Neuronal stem cell (in vitro differentiated cells): ENCODE data around the gene MT1HL1.

ENCODE experiments used
- DNase-seq: peaks from one replicate; pipeline ENCODE4 v3.0.0-alpha.2; 2013; ENCODE audit warnings: low spot score
- H2AFZ ChIP-seq: one replicate; pipeline ENCODE4 v1.6.1; 2013; ENCODE audit warnings: mild to moderate bottlenecking, low read length, inconsistent platforms
- H2AK5ac ChIP-seq: 2 replicates; pipeline ENCODE4 v1.6.1; 2013; ENCODE audit warnings: low read depth, mild to moderate bottlenecking, inconsistent platforms, low read length, moderate library complexity, mixed read lengths
- H2BK120ac ChIP-seq: 2 replicates; pipeline ENCODE4 v1.6.1; 2013; ENCODE audit warnings: low read depth, mild to moderate bottlenecking, inconsistent platforms, low read length, moderate library complexity, mixed read lengths
- H2BK12ac ChIP-seq: one replicate; pipeline ENCODE4 v1.6.1; 2013; ENCODE audit warnings: low read length, inconsistent platforms
- H2BK15ac ChIP-seq: 2 replicates; pipeline ENCODE4 v1.6.1; 2013; ENCODE audit warnings: mild to moderate bottlenecking, low read length, inconsistent platforms, mixed read lengths
- H2BK5ac ChIP-seq: one replicate; pipeline ENCODE4 v1.6.1; 2013; ENCODE audit warnings: inconsistent platforms, mild to moderate bottlenecking, low read length, moderate library complexity
- H3K14ac ChIP-seq: one replicate; pipeline ENCODE4 v1.6.1; 2013; ENCODE audit warnings: low read length, inconsistent platforms
- H3K18ac ChIP-seq: 2 replicates; pipeline ENCODE4 v1.6.1; 2013; ENCODE audit warnings: low read length, inconsistent platforms
- H3K23ac ChIP-seq: 2 replicates; pipeline ENCODE4 v1.6.1; 2013; ENCODE audit warnings: low read depth, mild to moderate bottlenecking, mixed read lengths, low read length, inconsistent platforms; ENCODE audit not compliant: poor library complexity
- H3K27ac ChIP-seq: replicated peaks from 3 replicates; pipeline ENCODE4 v1.5.1; 2013; ENCODE audit warnings: low read length, inconsistent platforms
- H3K27me3 ChIP-seq, 3 experiments: 2 replicates each; pipeline ENCODE4 v1.6.1; 2013; ENCODE audit warnings: low read length in 3 of 3, mild to moderate bottlenecking in 2 of 3, inconsistent platforms in 1 of 3, low read depth in 1 of 3, mixed read lengths in 1 of 3, moderate library complexity in 1 of 3; ENCODE audit not compliant: control insufficient read depth in 3 of 3, insufficient read depth in 3 of 3
- H3K36me3 ChIP-seq, 2 donors: replicated peaks in 1 of 2; 2 replicates each; pipeline ENCODE4 v1.6.1; 2013; ENCODE audit warnings: low read length in 2 of 2; ENCODE audit not compliant: control insufficient read depth in 2 of 2, insufficient read depth in 2 of 2
- H3K4ac ChIP-seq: 2 replicates; pipeline ENCODE4 v1.6.1; 2013; ENCODE audit warnings: inconsistent platforms, mild to moderate bottlenecking, low read length, moderate library complexity
- H3K4me1 ChIP-seq, 2 donors: 1 replicate in 1 of 2; 2 replicates in 1 of 2; pipeline ENCODE4 v1.6.1; 2013; ENCODE audit warnings: low read length in 2 of 2, low read depth in 1 of 2; ENCODE audit not compliant: control insufficient read depth in 2 of 2, insufficient read depth in 1 of 2
- H3K4me2 ChIP-seq: one replicate; pipeline ENCODE4 v1.6.1; 2013; ENCODE audit warnings: mild to moderate bottlenecking, low read length, inconsistent platforms; ENCODE audit not compliant: insufficient read depth, poor library complexity, severe bottlenecking
- H3K4me3 ChIP-seq, 2 donors: 2 replicates each; pipeline ENCODE4 v1.5.1; 2013; ENCODE audit warnings: low read length in 2 of 2, mild to moderate bottlenecking in 2 of 2, inconsistent platforms in 1 of 2, moderate library complexity in 1 of 2
- H3K79me1 ChIP-seq: one replicate; pipeline ENCODE4 v1.6.1; 2013; ENCODE audit warnings: low read depth, mild to moderate bottlenecking, inconsistent platforms, low read length, moderate library complexity
- H3K9ac ChIP-seq: one replicate; pipeline ENCODE4 v1.6.1; 2013; ENCODE audit warnings: mild to moderate bottlenecking, low read depth, low read length, inconsistent platforms; ENCODE audit not compliant: poor library complexity
- H3K9me3 ChIP-seq, 2 donors: replicated peaks in 1 of 2; 2 replicates each; pipeline versions ENCODE3 to v1.6.1; 2013; ENCODE audit warnings: low read length in 2 of 2, mild to moderate bottlenecking in 2 of 2, inconsistent platforms in 1 of 2, low read depth in 1 of 2, mixed read lengths in 1 of 2, moderate library complexity in 1 of 2; ENCODE audit not compliant: control insufficient read depth in 2 of 2, insufficient read depth in 1 of 2
- H4K8ac ChIP-seq: one replicate; pipeline ENCODE4 v1.6.1; 2013; ENCODE audit warnings: low read depth, mild to moderate bottlenecking, inconsistent platforms, low read length, moderate library complexity
- H4K91ac ChIP-seq: one replicate; pipeline ENCODE4 v1.6.1; 2013; ENCODE audit warnings: low read length, low read depth, mild to moderate bottlenecking, inconsistent platforms; ENCODE audit not compliant: poor library complexity
- WGBS, 2 donors: extraction: QIAGEN DNeasy Blood & Tissue Kit; methylation state at CpG; one replicate each; pipeline ENCODE4 v1.1.7; 2013; ENCODE audit warnings: missing lambda C conversion rate in 2 of 2, mixed read lengths in 1 of 2; ENCODE audit not compliant: insufficient read length in 2 of 2, insufficient replicate concordance in 1 of 2; ENCODE audit errors: extremely low coverage in 2 of 2; 5-methylcytosine and 5-hydroxymethylcytosine counted together

MT1HL1 gene

DNA sequence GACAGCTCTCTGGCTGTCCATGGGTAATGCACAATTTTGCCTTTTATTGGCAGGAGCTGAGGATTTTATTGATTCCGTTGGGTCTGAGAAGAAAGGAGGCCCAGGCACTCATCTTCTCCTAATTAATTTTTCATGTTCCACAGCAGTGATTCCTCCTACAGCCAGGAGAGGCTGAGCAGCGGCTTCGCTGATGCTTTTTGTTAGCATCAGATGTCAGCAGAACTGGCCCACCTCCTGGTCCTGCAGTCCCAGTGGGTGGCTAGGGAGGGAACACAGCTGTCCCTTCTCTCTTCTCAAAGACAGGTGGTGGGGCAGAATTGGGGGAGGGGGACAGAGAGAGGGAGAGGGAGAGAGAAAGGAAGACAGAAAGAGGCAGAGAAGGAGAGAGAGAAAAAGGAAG, 5.7 kb downstream of the MT1HL1 start:
- H2BK120ac ChIP-seq: no peak overlapping the region
- H3K4me3 ChIP-seq: no peak overlapping the region
- no CpG with 5 or more reads among the region's 3 CpGs for WGBS, 2 donors
- no peaks in the 10 kb centered on the region for H3K36me3 ChIP-seq
- H2BK15ac ChIP-seq: no peak overlapping the region
- H3K27ac ChIP-seq: no peak overlapping the region
- no peaks in the 10 kb centered on the region for H3K79me1 ChIP-seq
- H3K9ac ChIP-seq: no peak overlapping the region
- H3K4me1 ChIP-seq: peaks cover 0 to 6% of the 10 kb centered on the region in 2 donors
- no peak overlapping the region for H3K4ac ChIP-seq
- H3K4me2 ChIP-seq: no peak overlapping the region
- no peak overlapping the region for H4K91ac ChIP-seq
- no peak for DNase-seq
- H3K23ac ChIP-seq: no peak overlapping the region
- no peak overlapping the region for H3K18ac ChIP-seq
- no peaks in the 10 kb centered on the region for H3K27me3 ChIP-seq
- no peak overlapping the region for H2BK5ac ChIP-seq
- H2AK5ac ChIP-seq: no peak overlapping the region
- H2BK12ac ChIP-seq: no peak overlapping the region
- no peak overlapping the region for H4K8ac ChIP-seq
- H2AFZ ChIP-seq: no peak overlapping the region
- H3K14ac ChIP-seq: no peak overlapping the region
- peaks cover 0 to 1% of the 10 kb centered on the region in 2 donors for H3K9me3 ChIP-seq

DNA sequence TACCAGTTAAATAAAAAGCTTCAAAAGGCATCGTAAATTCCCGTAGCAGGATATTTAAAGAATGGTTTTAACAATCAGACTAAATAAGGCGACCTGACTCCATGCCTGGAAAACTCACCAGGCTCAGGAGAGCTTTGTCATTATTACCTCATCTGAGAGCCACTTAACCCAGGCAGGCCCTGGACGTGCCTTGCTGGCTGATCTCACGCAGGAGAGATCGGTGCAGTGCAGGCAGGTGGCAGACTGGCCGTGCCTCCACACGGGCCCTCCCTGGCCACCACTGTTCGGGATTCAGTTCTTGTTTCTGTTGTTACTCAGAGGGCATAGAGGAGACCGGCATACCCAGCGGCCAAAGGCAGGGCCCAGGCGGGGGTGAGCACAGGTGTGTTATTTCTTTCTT, 6.4 kb downstream of the MT1HL1 start:
- Histone ChIP-seq H2BK15ac (no peak overlapping the region), H2AFZ (no peak overlapping the region), H3K4me2 (no peak overlapping the region), H3K27me3 (no peaks in the 10 kb centered on the region), H2BK5ac (no peak overlapping the region), H3K4me1 (peaks cover 0 to 6% of the 10 kb centered on the region in 2 donors), H2BK120ac (no peak overlapping the region), H3K23ac (no peak overlapping the region), H2BK12ac (no peak overlapping the region), H3K36me3 (no peaks in the 10 kb centered on the region), H2AK5ac (no peak overlapping the region), H4K91ac (no peak overlapping the region), H3K14ac (no peak overlapping the region), H3K27ac (no peak overlapping the region), H3K18ac (no peak overlapping the region), H3K79me1 (no peaks in the 10 kb centered on the region), H3K4me3 (no peak overlapping the region), H3K9me3 (peaks cover 0 to 1% of the 10 kb centered on the region in 2 donors), H3K4ac (no peak overlapping the region), H4K8ac (no peak overlapping the region), H3K9ac (no peak overlapping the region)
- DNase-seq: no peak
- no CpG with 5 or more reads among the region's 12 CpGs for WGBS, 2 donors

DNA sequence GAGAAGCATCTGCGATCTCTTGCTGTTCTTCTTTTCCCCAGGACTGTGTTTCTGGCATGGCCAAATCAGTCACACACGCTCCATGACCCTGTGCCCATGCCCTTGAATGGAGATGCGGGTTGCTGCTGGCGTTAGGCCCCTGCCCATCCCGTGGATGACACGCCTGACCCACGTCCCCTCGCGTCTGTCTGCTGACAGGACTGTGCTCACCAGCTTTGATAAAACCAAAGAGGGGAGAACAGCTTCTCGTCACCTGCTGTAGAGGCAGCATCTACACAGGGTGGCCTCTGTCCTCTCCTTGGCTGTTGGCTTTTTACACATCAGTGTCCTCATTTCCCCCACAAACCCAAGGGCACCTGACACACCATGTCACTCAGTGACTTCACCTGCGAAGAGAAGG, 6.9 kb downstream of the MT1HL1 start:
- no CpG with 5 or more reads among the region's 11 CpGs for WGBS, 2 donors
- Histone ChIP-seq H2BK5ac (no peak overlapping the region), H3K27me3 (no peaks in the 10 kb centered on the region), H2BK12ac (no peak overlapping the region), H3K4me3 (no peak overlapping the region), H3K9me3 (peaks cover 0 to under 1% of the 10 kb centered on the region in 2 donors), H2AK5ac (peak overlapping the region; percentile 35), H2BK15ac (no peak overlapping the region), H3K18ac (peak overlapping the region; percentile 80), H3K23ac (no peak overlapping the region), H4K8ac (no peak overlapping the region), H4K91ac (no peak overlapping the region), H3K36me3 (no peaks in the 10 kb centered on the region), H3K14ac (no peak overlapping the region), H3K9ac (no peak overlapping the region), H3K4me1 (peaks cover 0 to 6% of the 10 kb centered on the region in 2 donors), H3K4ac (no peak overlapping the region), H2BK120ac (no peak overlapping the region), H2AFZ (no peak overlapping the region), H3K27ac (no peak overlapping the region), H3K4me2 (no peak overlapping the region), H3K79me1 (no peaks in the 10 kb centered on the region)
- no peak for DNase-seq

DNA sequence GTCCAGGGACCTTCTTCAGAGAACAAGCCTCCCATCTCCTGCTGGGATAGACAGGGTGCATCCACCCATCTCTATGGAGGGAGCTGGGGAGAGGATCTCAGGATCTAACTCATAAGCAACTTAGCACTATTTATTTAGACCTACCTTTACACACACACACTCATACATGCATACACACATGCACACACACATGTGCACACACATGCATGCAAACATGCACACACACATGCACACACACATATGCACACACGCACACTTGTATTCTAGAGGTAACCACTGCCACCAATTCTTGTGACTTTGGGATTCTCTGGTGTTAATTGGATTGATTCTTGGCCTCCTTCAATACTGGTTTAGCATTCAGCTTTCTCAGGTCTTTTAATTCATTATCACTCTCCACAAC, 9.8 kb downstream of the MT1HL1 start:
- Histone ChIP-seq H2AFZ (no peak overlapping the region), H3K27ac (no peak overlapping the region)
- no CpG with 5 or more reads among the region's 1 CpG for WGBS, 2 donors

More for the DNA sequence above, 9.8 kb downstream of the MT1HL1 start:
- Histone ChIP-seq H2AK5ac (no peak overlapping the region), H3K9ac (no peak overlapping the region), H3K4me1 (peaks cover 0 to 5% of the 10 kb centered on the region in 2 donors), H2BK15ac (no peak overlapping the region), H2BK120ac (no peak overlapping the region), H3K18ac (no peak overlapping the region), H4K91ac (no peak overlapping the region), H3K14ac (no peak overlapping the region), H3K36me3 (no peaks in the 10 kb centered on the region), H3K79me1 (no peaks in the 10 kb centered on the region), H2BK5ac (no peak overlapping the region), H3K4me3 (no peak overlapping the region), H3K23ac (no peak overlapping the region), H3K4ac (no peak overlapping the region), H4K8ac (no peak overlapping the region), H3K4me2 (no peak overlapping the region), H2BK12ac (no peak overlapping the region), H3K9me3 (peaks cover 0 to 7% of the 10 kb centered on the region in 2 donors), H3K27me3 (no peaks in the 10 kb centered on the region)
- no peak for DNase-seq
